GM18517 (cell line): Measurements from ENCODE around the gene SULF2.

Experiments used
- ATAC-seq: cut with Tn5 transposase; IDR thresholded peaks from one replicate; pipeline ENCODE4 v1.9.1; 2021; ENCODE audit warnings: mild to moderate bottlenecking, moderate library complexity; ENCODE audit not compliant: unreplicated experiment

Gene SULF2

DNA sequence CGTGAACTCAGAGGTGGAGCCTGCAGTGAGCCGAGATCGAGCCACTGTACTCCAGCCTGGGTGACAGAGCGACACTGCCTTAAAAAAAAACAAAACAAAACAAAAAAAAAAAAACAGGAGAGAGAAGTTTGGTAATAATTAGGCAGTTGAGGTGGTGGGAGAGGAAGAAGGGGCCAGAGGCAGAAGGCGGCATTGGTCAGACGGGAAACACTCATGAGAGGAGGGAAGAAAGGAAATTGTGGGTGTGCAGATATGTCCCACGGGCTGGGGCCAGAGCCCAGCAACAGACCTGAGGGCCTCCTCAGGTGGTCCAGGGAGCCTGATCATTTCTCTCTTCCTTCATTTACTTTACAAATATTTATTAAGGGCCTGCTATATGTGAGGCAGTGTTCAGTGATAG is 20.0 kb downstream of the SULF2 start:
- no peak for ATAC-seq

- ATAC-seq, result no peak
Observed at GRCh38 chr20:47764154-47764733, 21.0 kb downstream of the SULF2 start.

DNA sequence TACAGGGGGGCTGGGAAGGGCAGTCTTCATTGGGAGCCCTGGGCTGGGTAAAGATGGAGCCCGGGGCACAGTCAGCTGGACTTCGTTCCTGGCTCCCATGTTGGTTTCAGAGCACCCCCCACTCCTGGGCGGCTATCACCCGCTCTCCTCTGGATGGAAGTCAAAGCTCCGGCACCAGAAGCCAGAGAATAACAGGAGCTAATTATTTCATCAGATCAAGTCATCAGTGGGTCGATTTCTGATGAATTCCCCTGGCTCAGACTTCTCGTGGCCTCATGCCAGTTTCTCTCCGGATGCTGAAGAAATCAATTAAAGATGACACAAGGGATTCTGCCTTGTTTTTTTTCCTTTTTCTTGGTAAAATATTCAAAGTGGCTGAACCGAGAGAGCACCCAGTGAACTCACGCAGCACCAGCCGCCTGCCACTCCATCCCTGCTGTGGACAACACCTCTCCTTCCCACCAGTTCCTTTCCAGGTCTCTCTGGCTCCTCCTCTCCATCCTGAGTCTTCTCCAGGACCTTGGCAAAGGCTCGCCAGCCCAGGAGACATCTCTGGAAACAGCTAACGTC is 22.5 kb downstream of the SULF2 start:
- no peak for ATAC-seq

DNA sequence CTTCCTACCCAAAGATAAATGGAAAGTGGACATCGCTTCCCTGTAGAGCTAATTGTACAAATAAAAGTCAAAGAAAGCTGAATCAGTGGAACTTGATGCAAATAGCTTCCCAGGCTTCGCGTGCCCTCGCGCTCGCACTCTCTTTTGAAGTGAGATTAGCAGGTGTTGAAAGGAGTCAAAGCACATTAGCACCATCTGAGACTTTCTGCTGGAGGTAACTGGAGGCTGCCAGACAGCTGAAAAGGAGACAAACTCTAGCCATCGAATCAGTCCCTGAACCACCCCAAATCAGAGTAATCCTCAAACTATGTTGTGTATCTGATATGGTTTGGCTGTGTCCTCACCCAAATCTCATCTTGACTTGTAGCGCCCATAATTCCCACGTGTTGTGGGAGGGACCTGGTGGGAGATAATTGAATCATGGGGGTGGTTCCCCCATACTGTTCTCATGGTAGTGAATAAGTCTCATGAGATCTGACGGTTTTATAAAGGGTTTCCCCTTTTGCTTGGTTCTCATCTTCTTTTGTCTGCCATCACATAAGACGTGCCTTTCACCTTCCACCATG is 23.7 kb downstream of the SULF2 start:
- ATAC-seq, result no peak

DNA sequence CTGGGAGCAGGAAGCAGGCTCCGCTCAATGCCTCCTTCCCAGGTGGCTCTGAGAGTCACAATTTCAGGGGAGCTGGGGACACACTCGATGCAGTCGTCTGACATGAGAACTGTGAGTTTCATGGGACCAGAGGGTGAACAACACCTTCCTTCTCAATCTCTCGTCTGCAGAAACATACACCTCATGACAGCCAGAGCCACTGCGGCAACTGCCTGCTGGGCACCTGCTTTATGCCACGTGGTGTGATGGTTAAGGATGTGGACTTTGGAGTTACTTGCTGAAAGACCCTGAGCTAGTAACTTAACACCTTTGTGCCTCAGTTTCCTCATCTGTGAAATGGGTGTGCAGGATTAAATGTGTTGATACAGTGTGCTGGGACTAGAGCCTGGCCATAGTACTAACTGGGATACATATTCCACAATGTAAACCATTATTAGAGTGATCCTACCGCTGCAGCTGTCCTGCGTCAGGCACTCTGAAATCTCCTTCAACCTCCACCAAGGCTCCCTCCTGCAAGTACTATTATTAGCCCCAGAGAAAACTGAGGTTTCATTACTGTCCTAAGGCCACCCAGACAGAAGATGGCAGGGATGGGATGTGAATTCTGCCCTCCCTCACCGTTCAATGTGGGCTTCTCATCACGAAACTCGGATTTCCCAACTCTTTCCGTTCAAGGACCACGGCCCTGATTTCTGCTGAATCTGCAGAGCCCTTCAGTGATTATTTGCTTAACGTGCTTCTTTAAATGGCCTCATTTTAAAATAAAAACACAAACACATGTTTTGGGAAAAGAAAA is 24.4 kb downstream of the SULF2 start:
- ATAC-seq, result no peak

DNA sequence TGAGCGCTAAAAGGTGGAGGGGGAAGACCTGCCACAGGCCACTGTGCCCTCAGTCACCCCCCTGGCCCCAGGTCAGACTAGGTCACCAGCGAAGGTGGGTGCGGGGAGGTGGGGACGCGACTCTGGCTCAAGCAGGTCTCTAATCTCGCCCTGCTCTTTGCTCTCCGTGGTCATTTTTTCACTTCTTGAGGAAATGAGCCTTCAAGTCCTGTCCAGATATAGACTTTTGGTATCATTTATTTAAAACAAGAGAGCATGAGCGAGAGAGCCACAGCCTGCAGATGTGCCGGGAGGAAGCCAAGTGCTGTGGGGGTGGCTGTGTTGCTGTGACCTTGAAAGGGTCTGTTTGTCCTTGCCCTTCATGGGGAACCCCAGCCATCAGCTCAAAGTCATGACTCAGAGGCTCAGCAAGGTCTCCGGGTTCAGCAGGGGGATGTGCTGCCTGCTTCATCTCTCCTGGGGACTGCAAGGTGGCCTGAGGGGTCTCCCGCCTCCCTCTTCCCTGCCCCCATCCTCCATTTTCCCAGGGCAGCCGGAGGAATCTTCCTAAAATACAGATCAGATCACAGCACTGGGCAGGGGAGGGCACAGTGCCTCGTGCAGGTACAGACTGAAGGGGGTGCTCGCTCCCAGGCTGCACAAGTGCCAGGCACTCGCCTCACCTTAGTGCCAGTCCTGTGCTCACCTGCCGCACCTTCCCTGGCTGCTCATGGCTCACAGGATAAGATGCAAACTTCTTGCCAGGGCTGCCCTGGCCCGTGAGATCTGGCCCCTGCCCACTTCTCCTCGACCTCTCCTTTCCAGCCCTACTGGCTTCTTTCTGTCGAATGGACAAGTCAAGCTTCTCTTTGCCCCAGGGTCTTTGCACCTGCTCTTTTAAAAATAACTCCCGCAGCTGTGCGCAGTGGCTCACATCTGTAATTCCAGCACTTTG is 26.5 kb downstream of the SULF2 start:
- no peak for ATAC-seq

DNA sequence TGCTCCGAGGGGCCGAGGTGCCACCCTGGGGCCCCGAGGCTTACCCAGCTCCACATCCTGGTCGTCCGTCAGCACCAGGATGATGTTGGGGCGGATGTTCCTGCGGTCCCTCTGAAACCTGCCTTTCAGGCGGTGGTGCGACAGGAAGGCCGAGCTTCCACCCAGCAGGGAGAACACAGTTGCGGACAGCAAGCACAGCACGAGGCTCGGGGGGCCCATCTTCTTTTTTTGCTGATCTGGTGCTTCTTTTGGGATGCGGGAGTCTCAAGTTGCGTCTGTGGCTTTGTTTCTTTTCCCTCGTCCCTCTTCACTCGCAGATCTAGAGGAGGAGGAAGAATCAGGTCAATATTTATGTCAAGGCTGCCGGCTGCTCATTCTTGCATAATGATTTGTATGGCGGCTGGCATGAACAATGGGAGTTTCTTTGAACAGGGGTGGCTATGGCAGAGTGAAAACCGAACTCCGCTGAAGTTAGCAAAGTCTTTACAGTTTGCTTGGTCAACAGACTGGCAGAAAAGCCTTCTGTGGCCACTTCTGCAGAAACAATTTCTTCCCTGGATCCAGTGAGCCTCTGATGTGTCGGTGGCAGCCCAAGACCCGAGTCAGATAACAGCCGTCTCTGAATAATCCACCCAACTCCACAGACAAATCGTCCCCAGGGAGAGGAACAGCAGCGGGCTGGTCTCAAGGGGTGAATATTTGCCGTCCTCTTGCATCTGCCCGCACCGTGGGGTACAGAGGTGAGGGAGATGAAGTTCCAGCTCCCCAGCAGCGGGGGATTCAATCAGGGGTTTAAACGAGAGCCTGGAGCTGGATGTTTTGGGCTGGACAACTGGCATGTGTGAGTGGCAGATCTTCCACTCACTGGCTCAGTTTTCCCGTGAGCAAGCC is 27.9 kb downstream of the SULF2 start:
- no peak for ATAC-seq

DNA sequence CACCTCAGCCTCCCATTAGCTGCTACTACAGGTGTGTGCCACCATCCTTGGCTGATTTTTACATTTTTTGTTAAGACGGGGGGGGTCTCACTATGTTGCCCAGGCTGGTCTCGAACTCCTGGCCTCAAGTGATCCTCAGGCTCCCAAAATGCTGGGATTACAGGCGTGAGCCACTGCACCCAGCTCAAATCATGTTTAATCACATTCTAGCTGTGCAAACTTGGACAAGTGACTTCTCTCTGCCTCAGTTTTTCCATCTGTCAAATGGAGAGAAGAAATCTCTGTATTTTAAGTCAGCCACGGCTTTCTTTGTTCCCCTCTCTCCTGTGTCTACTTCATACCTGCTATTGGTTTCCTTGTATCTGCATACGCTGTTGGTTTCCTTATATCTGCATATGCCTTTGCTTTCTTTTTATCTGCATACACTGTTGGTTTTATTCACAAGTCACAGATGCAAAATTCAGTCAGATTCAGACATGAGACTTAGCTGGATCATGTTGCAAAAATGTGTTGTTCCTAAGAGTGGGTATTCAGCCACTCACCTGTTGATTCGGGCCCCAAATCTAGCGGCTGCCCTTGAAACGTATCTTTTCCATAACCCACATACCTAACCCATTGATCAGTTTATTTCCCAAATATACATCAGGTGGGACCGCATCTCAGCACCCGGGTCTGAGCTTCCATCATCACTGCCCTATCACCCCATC is 30.2 kb downstream of the SULF2 start:
- no peak for ATAC-seq

GRCh38 chr20:47754388-47754715 is 30.9 kb downstream of the SULF2 start:
- no peak for ATAC-seq

DNA sequence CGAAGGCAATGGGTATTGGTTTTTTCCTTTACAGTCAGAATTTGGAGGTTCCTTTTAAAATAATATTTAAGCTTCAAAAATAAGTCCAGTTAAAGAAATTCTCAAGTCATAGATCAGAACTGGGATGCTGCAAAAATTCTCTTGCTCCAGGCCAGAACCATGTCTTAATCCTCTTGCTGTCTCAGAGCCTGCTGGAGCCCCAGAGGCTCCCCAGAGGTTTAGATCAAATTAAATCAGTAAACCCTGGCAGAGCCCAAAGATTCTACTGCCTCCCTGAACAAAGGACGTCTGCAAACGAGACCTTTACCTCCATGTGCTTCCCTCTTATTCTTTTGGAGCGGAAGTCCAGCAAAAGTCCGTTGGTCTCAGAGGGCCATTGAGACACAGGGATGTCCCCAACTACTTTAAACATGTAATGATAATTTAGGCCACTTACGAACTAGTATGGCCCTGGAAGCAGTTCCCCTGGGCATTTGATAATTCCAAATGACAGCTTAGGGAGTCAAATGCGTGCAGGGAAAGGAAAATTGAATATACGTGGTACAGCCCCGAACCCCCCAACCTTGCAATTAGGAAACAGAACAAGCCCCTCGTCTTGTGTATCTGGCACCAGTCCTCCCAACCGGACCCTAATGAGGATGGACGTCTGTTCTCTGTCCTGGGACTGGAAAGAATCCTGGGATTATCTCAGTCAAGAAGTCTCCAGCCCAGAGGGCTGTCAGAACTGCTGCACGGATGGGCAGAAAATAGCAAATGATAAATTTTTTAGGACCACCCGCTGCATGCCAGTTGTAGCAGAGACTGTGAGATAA is 31.5 kb downstream of the SULF2 start:
- ATAC-seq, result no peak

GRCh38 chr20:47751449-47751848 is 33.8 kb downstream of the SULF2 start:
- ATAC-seq, result no peak

DNA sequence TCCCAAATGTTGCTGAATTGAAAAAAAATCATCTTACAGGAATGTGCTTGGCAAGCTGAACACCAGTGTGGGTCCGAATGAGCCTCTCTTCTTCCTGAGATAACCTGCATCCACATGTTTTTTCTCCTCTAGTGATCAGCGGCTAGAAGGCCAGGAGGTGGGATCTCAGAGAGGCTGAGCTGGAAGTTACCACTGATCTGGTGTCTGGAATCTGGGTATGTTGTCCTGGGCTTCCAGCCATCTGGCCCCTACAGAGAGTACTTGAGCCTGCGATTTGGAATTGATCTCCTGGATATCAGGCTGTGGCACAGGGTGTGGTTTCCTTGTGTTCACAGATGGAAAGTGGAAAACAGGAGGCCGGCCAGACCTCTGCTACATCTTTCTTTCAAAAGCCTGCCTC is 35.9 kb downstream of the SULF2 start:
- no peak for ATAC-seq

GRCh38 chr20:47748823-47749222 is 36.5 kb downstream of the SULF2 start:
- ATAC-seq, result no peak

DNA sequence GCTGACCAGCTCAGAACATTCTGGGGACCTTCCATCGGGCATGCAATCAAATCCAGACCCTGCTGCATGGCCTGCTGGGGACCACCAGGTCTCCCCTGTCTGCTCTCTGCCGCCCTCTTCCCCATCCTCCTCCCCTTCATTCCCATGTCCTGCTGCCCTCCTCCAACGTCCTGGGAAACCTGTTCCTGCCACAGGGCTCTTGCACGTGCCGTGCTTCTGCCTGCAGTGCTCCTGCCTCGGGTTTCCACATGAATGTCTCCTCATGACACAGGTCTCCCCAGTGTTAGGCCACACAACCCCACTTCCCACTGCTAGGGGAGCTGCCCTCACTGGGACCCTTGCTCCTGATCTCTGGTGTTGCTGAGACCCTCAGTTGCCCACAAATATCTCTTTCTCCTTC is 37.2 kb downstream of the SULF2 start:
- ATAC-seq, result no peak

- ATAC-seq, result no peak
Observed at GRCh38 chr20:47747669-47748031, 37.6 kb downstream of the SULF2 start.

DNA sequence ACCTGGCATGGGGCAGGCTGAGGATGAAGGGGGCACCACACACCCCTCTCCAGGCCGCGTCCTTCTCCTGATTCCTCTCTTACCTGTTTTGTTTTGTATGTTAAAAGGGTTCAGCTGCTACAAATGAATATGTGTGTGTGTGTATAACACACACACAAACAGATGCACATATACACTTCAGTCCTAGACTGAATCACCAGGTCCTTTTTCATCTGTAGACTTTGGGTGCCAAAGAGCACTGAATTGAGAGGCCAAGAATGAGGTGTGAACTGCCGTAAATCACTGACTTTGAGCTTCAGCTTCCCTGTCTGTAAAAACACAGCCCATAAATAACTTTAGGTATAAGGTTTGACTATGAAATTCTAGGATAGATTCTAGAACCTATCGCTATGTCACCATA is 40.5 kb downstream of the SULF2 start:
- no peak for ATAC-seq

DNA sequence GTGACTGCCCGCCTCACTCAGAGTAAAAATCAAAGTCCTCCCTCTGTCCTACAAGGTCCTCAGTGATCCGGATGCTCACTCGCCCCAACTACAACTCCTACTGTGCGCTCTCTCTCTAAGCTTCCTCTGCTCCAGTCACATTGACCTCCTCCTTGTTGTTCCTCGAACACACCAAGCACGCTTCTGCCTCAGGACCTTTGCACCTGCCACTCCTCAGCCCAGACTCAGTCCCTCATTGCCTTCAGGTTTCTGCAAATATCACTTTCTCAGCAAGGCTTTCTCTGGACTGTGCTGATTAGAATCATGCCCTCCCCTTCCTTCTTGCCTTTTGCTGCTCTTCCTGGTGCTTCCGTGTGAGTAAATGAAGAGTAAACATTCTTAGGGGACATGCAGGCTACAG is 41.6 kb downstream of the SULF2 start:
- no peak for ATAC-seq

GRCh38 chr20:47741669-47742608 is 43.3 kb downstream of the SULF2 start:
- no peak for ATAC-seq
